ENCODE results near the gene ZNF579. TPM values are rescaled to one million over a fixed set of nuclear protein-coding genes. Genes with fewer than 3 reads are reported as not detected.

Gene ZNF579
- polyA plus RNA-seq, 1 donor (not counting 4 experiments of a cell fraction or from before 2014, with no cell fraction given): 1.5 TPM

DNA sequence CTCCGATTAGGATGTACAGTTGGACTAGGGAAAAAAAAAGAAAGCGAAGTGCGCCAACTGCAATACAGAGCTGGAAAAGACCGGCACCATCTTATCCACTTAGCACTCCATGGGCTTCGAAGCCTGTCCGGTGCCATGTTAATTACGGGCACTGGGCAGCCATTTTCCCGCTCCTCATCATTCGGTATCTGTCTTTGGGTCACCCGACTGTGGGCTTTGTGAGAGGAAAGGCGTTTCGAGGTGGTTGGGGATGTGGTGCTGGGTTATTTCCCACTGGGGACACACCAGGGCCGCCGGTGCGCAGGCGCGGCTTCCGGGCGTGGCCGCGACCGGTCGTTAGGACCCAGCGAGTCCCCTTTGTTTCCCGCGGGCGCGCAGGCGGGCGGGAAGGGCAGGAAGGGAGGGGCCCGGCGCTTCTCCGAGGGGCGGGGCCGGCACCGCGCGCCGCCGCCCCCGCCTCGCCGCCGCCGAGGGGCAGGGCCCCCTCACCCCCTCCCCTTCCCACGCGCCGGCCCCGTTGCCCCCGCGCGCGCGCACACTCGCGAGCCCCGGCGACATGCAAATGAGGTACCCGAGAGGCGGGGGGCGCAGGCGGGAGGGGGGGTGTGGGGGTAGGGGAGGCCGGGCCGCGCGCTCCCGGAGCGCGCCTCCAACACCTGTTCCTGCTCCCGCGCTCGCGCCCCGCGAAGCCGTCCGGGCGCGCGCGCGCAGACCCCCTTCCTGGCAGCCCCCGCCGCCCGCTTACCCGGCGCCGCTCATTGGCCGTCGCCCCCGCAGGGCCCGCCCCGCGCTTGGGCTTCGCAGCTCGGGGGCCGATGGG is 19.4 kb upstream of the ZNF579 start, which contains the start of gene ZNF524:
Gene ZNF524, plus strand, starts transcription at position 447 of the 820 bp plus-strand sequence. CDS start 1,825 bp downstream, outside the sequence.
- peak within 1 kb of the TSS; percentile 95 for H2AFZ ChIP-seq (ENCODE audit: control insufficient read depth, low read length)
- peaks cover 5 to 9% of the 10 kb centered on the region in 2 experiments for H3K36me3 ChIP-seq (ENCODE audit: control insufficient read depth in 2 of 2, extremely low read depth in 1 of 2, insufficient read depth in 2 of 2, low read length in 2 of 2)
- peak within 1 kb of the TSS; percentile 95 for H3K9ac ChIP-seq (ENCODE audit: control insufficient read depth, extremely low read depth, insufficient read depth, low read length)
- peak within 1 kb of the TSS; percentile 57 to 75 (median 72) for H3K4me3 ChIP-seq (ENCODE audit: control insufficient read depth in 2 of 3, extremely low read depth in 1 of 3, insufficient read depth in 2 of 3, low read depth in 1 of 3, low read length in 3 of 3)
- no peak for TF ChIP-seq EZH2 (IDR thresholded peaks at IDR 0.05; ENCODE audit: low read length)
- TF ChIP-seq, protein P1, sequence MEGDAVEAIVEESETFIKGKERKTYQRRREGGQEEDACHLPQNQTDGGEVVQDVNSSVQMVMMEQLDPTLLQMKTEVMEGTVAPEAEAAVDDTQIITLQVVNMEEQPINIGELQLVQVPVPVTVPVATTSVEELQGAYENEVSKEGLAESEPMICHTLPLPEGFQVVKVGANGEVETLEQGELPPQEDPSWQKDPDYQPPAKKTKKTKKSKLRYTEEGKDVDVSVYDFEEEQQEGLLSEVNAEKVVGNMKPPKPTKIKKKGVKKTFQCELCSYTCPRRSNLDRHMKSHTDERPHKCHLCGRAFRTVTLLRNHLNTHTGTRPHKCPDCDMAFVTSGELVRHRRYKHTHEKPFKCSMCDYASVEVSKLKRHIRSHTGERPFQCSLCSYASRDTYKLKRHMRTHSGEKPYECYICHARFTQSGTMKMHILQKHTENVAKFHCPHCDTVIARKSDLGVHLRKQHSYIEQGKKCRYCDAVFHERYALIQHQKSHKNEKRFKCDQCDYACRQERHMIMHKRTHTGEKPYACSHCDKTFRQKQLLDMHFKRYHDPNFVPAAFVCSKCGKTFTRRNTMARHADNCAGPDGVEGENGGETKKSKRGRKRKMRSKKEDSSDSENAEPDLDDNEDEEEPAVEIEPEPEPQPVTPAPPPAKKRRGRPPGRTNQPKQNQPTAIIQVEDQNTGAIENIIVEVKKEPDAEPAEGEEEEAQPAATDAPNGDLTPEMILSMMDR (optimal IDR thresholded peaks at IDR 0.05 in 1 of 3, IDR thresholded peaks at IDR 0.05 in 1 of 3, conservative IDR thresholded peaks at IDR 0.05 in 1 of 3; ENCODE audit: extremely low read depth in 1 of 3, insufficient read depth in 2 of 3, low read length in 3 of 3): no peak
- dilution Hi-C loops (cut with MboI; ENCODE audit: extremely low pct_ligation_motif_present, low sequenced_read_pairs): no loop called here
- no peaks in the 10 kb centered on the region for H3K27me3 ChIP-seq (ENCODE audit: control insufficient read depth, extremely low read depth, insufficient read depth, low read length)
- H3K79me2 ChIP-seq (ENCODE audit: control insufficient read depth, insufficient read depth, low read length): no peaks in the 10 kb centered on the region
- FAIRE-seq (peak; percentile 9), DNase-seq (ENCODE audit: low read depth, low spot score) (no peak)
- H3K27ac ChIP-seq (ENCODE audit: control insufficient read depth, insufficient read depth, low read length): peak within 1 kb of the TSS; percentile 97
- no peaks in the 10 kb centered on the region for H4K20me1 ChIP-seq (ENCODE audit: control insufficient read depth, extremely low read depth, insufficient read depth, low read length)
- peaks cover 15% of the 10 kb centered on the region for H3K4me1 ChIP-seq (ENCODE audit: control insufficient read depth, extremely low read depth, insufficient read depth, low read length)
- peak within 1 kb of the TSS; percentile 85 for H3K4me2 ChIP-seq (ENCODE audit: control insufficient read depth, extremely low read depth, insufficient read depth, low read depth, low read length)
- no peaks in the 10 kb centered on the region for H3K9me1 ChIP-seq (ENCODE audit: control insufficient read depth, extremely low read depth, insufficient read depth, low read length)
- no peaks in the 10 kb centered on the region for H3K9me3 ChIP-seq (ENCODE audit: control insufficient read depth, low read depth, low read length)

- DNase-seq (ENCODE audit: low read depth, low spot score) (peak; percentile 94), FAIRE-seq (no peak)
- peaks cover 11% of the 10 kb centered on the region for H3K4me1 ChIP-seq (ENCODE audit: control insufficient read depth, extremely low read depth, insufficient read depth, low read length)
- H3K79me2 ChIP-seq (ENCODE audit: control insufficient read depth, insufficient read depth, low read length): no peaks in the 10 kb centered on the region
- H3K4me3 ChIP-seq (ENCODE audit: control insufficient read depth in 2 of 3, extremely low read depth in 1 of 3, insufficient read depth in 2 of 3, low read depth in 1 of 3, low read length in 3 of 3): peak within 1 kb of the TSS; percentile 57 to 75 (median 72)
- H3K27me3 ChIP-seq (ENCODE audit: control insufficient read depth, extremely low read depth, insufficient read depth, low read length): no peaks in the 10 kb centered on the region
- no peaks in the 10 kb centered on the region for H3K9me1 ChIP-seq (ENCODE audit: control insufficient read depth, extremely low read depth, insufficient read depth, low read length)
- no peaks in the 10 kb centered on the region for H4K20me1 ChIP-seq (ENCODE audit: control insufficient read depth, extremely low read depth, insufficient read depth, low read length)
- dilution Hi-C loops (cut with MboI; ENCODE audit: extremely low pct_ligation_motif_present, low sequenced_read_pairs): no loop called here
- peak within 1 kb of the TSS; percentile 95 for H3K9ac ChIP-seq (ENCODE audit: control insufficient read depth, extremely low read depth, insufficient read depth, low read length)
- H3K9me3 ChIP-seq (ENCODE audit: control insufficient read depth, low read depth, low read length): no peaks in the 10 kb centered on the region
- H3K4me2 ChIP-seq (ENCODE audit: control insufficient read depth, extremely low read depth, insufficient read depth, low read depth, low read length): peak within 1 kb of the TSS; percentile 72
- TF ChIP-seq EZH2 (IDR thresholded peaks at IDR 0.05; ENCODE audit: low read length): no peak
- TF ChIP-seq, protein P1 (optimal IDR thresholded peaks at IDR 0.05 in 1 of 3, IDR thresholded peaks at IDR 0.05 in 1 of 3, conservative IDR thresholded peaks at IDR 0.05 in 1 of 3; ENCODE audit: extremely low read depth in 1 of 3, insufficient read depth in 2 of 3, low read length in 3 of 3): no peak
- H3K27ac ChIP-seq (ENCODE audit: control insufficient read depth, insufficient read depth, low read length): peak within 1 kb of the TSS; percentile 97
- peak within 1 kb of the TSS; percentile 95 for H2AFZ ChIP-seq (ENCODE audit: control insufficient read depth, low read length)
- H3K36me3 ChIP-seq (ENCODE audit: control insufficient read depth in 2 of 2, extremely low read depth in 1 of 2, insufficient read depth in 2 of 2, low read length in 2 of 2): peaks cover 5 to 9% of the 10 kb centered on the region in 2 experiments
Measured at GRCh38 chr19:55599468-55599841, 18.8 kb upstream of the ZNF579 start, which contains the start of gene FIZ1. TSS of gene FIZ1 (minus strand) at chr19:55599517. CDS start at chr19:55597865, 1,652 bp downstream.
